Type B pancreatic cell (in vitro differentiated cells): Measurements from ENCODE around the gene TNFRSF11A. TPM values are rescaled to one million over a fixed set of nuclear protein-coding genes. Genes with fewer than 3 reads are reported as not detected.

Experiments used
- DNase-seq: peaks from one replicate; pipeline ENCODE4 v3.0.0; 2021; ENCODE audit warnings: mixed read lengths; ENCODE audit not compliant: unreplicated experiment; ENCODE audit errors: extremely low spot score
- H3K27ac Mint-ChIP-seq: 2 replicates; pipeline ENCODE4 v1.8.0; 2021; ENCODE audit warnings: mild to moderate bottlenecking, mixed read lengths
- H3K27me3 Mint-ChIP-seq: 2 replicates; pipeline ENCODE4 v1.8.0; 2021; ENCODE audit warnings: mixed read lengths
- H3K36me3 Mint-ChIP-seq: 2 replicates; pipeline ENCODE4 v1.8.0; 2021; ENCODE audit warnings: mixed read lengths
- H3K4me1 Mint-ChIP-seq: one replicate; pipeline ENCODE4 v1.8.0; 2021; ENCODE audit warnings: mixed read lengths; ENCODE audit not compliant: unreplicated experiment
- H3K4me3 Mint-ChIP-seq: 2 replicates; pipeline ENCODE4 v1.8.0; 2021; ENCODE audit warnings: mild to moderate bottlenecking, mixed read lengths
- H3K9me3 Mint-ChIP-seq: 2 replicates; pipeline ENCODE4 v1.8.0; 2021; ENCODE audit warnings: mixed read lengths
- total RNA-seq: library from RNA; stranded (reverse); gene quantifications from 2 replicates; pipeline ENCODE4 v1.2.1, GENCODE V29; 2021; ENCODE audit warnings: low replicate concordance
- TF ChIP-seq, protein P1 (sequence below): fragments of 200-600 bp; sonication (generic); conservative IDR thresholded peaks from 2 replicates; pipeline ENCODE4 v1.5.0; 2021; ENCODE audit warnings: antibody characterized with exemption, mild to moderate bottlenecking

The TNFRSF11A gene
- total RNA-seq, 1 donor from 2014 or later: 3.5 TPM

DNA sequence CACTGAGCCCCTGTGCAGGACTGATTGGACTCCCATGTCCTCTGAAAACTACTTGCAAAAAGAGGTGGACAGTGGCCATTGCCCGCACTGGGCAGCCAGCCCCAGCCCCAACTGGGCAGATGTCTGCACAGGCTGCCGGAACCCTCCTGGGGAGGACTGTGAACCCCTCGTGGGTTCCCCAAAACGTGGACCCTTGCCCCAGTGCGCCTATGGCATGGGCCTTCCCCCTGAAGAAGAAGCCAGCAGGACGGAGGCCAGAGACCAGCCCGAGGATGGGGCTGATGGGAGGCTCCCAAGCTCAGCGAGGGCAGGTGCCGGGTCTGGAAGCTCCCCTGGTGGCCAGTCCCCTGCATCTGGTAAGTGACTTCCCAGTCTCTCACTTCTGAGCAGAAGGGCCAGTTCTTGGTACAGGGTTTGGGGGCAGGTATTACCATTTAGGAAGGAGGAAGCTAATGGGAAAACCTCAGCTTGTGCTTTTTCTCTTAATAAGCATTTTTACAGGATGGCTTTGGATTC is 44.1 kb downstream of the TNFRSF11A start:
- DNase-seq: no peak
- no peaks in the 10 kb centered on the region for H3K36me3 Mint-ChIP-seq
- no peak overlapping the region for H3K27ac Mint-ChIP-seq
- peaks cover 10% of the 10 kb centered on the region for H3K4me1 Mint-ChIP-seq
- H3K4me3 Mint-ChIP-seq: no peak overlapping the region
- peaks cover 3% of the 10 kb centered on the region for H3K27me3 Mint-ChIP-seq
- H3K9me3 Mint-ChIP-seq: no peaks in the 10 kb centered on the region
- TF ChIP-seq, protein P1, sequence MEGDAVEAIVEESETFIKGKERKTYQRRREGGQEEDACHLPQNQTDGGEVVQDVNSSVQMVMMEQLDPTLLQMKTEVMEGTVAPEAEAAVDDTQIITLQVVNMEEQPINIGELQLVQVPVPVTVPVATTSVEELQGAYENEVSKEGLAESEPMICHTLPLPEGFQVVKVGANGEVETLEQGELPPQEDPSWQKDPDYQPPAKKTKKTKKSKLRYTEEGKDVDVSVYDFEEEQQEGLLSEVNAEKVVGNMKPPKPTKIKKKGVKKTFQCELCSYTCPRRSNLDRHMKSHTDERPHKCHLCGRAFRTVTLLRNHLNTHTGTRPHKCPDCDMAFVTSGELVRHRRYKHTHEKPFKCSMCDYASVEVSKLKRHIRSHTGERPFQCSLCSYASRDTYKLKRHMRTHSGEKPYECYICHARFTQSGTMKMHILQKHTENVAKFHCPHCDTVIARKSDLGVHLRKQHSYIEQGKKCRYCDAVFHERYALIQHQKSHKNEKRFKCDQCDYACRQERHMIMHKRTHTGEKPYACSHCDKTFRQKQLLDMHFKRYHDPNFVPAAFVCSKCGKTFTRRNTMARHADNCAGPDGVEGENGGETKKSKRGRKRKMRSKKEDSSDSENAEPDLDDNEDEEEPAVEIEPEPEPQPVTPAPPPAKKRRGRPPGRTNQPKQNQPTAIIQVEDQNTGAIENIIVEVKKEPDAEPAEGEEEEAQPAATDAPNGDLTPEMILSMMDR: no peak

DNA sequence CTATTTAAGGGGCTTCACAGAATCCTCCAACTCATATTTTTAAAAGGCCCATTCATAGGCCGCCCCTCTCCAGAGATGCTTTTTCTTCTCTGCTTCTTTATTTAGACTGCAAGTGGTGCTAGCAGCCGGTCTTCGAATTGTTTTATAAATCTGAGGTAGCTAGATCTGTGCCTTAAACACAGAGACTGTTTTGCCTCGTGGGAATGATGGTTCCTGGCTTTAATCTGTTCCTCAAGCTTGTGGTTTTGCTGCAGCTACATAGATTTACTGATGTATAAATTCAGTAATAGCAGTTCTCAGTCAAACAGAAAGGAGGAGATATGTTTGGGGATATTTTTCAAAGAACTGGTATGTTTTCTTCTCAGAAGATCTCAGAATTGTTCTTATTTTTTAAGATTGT is 45.3 kb downstream of the TNFRSF11A start:
- no peak for DNase-seq
- Mint-ChIP-seq H3K27ac (no peak overlapping the region), H3K27me3 (peaks cover 3% of the 10 kb centered on the region), H3K36me3 (no peaks in the 10 kb centered on the region), H3K9me3 (no peaks in the 10 kb centered on the region), H3K4me1 (peaks cover 10% of the 10 kb centered on the region), H3K4me3 (no peak overlapping the region)
- TF ChIP-seq, protein P1: no peak

DNA sequence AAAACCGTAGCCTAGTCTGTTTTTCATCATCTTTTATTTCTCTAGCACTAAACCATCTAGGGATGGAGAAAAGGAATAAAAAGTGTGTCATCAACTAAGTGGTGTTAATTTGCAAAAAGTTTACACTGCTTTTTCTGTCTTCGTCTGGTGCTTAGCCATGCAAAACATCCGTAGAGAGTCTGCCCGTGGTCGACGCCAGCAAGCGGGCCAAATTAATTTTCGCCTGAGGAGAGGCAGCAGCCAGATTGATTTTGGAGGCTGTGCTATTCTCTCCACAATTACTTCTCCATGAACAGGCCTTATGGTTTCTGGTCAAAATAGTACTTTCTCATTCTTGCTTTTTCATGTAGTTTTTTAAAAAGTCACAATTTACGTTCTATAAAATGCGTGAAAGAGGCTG is 46.3 kb downstream of the TNFRSF11A start:
- peaks cover 10% of the 10 kb centered on the region for H3K4me1 Mint-ChIP-seq
- no peak overlapping the region for H3K27ac Mint-ChIP-seq
- H3K27me3 Mint-ChIP-seq: peaks cover 3% of the 10 kb centered on the region
- no peaks in the 10 kb centered on the region for H3K36me3 Mint-ChIP-seq
- DNase-seq: no peak
- TF ChIP-seq, protein P1: no peak
- no peak overlapping the region for H3K4me3 Mint-ChIP-seq
- no peaks in the 10 kb centered on the region for H3K9me3 Mint-ChIP-seq

DNA sequence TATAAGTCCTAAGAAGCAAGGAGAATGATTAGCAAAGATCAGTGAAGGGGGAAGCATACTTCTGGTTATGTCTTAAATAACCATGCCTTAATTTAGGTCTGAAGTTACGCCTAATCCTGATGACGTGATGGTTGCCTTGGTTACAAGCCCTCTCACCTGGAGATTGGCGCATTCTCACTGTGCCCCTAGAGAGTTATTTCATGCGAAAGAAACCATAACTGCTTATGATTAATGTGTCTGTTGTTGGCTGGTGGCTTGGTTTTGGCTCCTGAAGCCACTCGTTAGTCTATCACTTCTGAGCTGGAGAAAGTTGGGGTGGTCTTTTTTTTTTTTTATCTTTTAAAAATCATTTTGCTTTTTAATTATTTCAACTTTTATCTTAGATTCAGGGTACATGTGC is 47.0 kb downstream of the TNFRSF11A start:
- TF ChIP-seq, protein P1: no peak
- peaks cover 10% of the 10 kb centered on the region for H3K4me1 Mint-ChIP-seq
- H3K27me3 Mint-ChIP-seq: peaks cover 3% of the 10 kb centered on the region
- DNase-seq: no peak
- no peaks in the 10 kb centered on the region for H3K9me3 Mint-ChIP-seq
- no peak overlapping the region for H3K4me3 Mint-ChIP-seq
- no peak overlapping the region for H3K27ac Mint-ChIP-seq
- H3K36me3 Mint-ChIP-seq: no peaks in the 10 kb centered on the region

DNA sequence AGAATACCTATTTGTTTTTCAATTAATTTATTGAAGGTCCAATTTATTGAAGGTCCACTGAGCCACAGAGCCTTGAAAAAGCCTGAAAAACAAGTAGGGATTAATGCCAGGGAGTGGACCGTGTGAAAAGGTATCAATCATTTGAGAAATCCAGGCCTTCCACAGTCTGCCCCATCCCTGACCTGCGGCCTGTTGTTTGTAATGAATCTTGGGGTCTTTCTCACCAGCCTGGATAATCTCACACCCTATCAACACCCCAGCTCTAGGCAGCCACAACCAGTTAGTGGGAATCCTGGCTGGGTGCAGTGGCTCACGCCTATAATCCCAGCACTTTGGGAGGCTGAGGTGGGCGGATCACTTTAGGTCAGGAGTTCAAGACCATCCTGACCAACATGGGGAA is 47.8 kb downstream of the TNFRSF11A start:
- H3K4me1 Mint-ChIP-seq: peaks cover 10% of the 10 kb centered on the region
- H3K9me3 Mint-ChIP-seq: no peaks in the 10 kb centered on the region
- TF ChIP-seq, protein P1: no peak
- H3K36me3 Mint-ChIP-seq: no peaks in the 10 kb centered on the region
- no peak overlapping the region for H3K27ac Mint-ChIP-seq
- no peak overlapping the region for H3K4me3 Mint-ChIP-seq
- H3K27me3 Mint-ChIP-seq: peaks cover 3% of the 10 kb centered on the region
- DNase-seq: no peak
